CD4-positive, alpha-beta T cell (primary cell): ENCODE results near the gene ENOX2. TPM values are rescaled to one million over a fixed set of nuclear protein-coding genes. Genes with fewer than 3 reads are reported as not detected.

ENCODE experiments used
- ATAC-seq: fragments of 200-7000 bp; cut with Tn5 transposase; one replicate; pipeline ENCODE4 v1.10.0; 2022; ENCODE audit warnings: mild to moderate bottlenecking; ENCODE audit not compliant: poor library complexity
- CTCF ChIA-PET: fragments of 350-600 bp; sonication (Branson Sonifier 250); formaldehyde crosslinking; loops from one replicate; lab custom pipeline; 2021; ENCODE audit warnings: antibody characterized with exemption, inconsistent platforms; lab: Charles Lee
- POLR2A ChIA-PET: fragments of 350-600 bp; sonication (Branson Sonifier 250); formaldehyde crosslinking; loops from one replicate; lab custom pipeline; 2021; ENCODE audit warnings: antibody characterized with exemption, inconsistent platforms; lab: Charles Lee
- DNase-seq, 14 experiments: peaks; one replicate each; pipeline ENCODE4 v3.0.0-alpha.2; 2013 to 2020; ENCODE audit warnings: mixed read lengths in 2 of 14
- H3K27ac ChIP-seq, 2 donors: one replicate each; pipeline versions ENCODE4 v1.5.1 to v1.7.0; 2013; ENCODE audit warnings: low read length in 2 of 2, low read depth in 1 of 2, mild to moderate bottlenecking in 1 of 2
- H3K27me3 ChIP-seq, 2 experiments: 1 replicate in 1 of 2; 2 replicates in 1 of 2; pipeline versions ENCODE4 v1.6.1 to v1.7.0; 2013; ENCODE audit warnings: low read length in 2 of 2, control low read depth in 1 of 2, mild to moderate bottlenecking in 1 of 2, moderate library complexity in 1 of 2; ENCODE audit not compliant: insufficient read depth in 2 of 2, control insufficient read depth in 1 of 2
- H3K36me3 ChIP-seq: one replicate; pipeline ENCODE4 v1.6.1; 2013; ENCODE audit warnings: low read length, control low read depth; ENCODE audit not compliant: insufficient read depth
- H3K4me1 ChIP-seq: one replicate; pipeline ENCODE4 v1.6.1; 2013; ENCODE audit warnings: low read length, control low read depth; ENCODE audit not compliant: insufficient read depth
- H3K4me3 ChIP-seq: one replicate; pipeline ENCODE4 v1.5.1; 2013; ENCODE audit warnings: mild to moderate bottlenecking, low read length, moderate library complexity
- H3K9me3 ChIP-seq, 2 experiments: 1 replicate in 1 of 2; 2 replicates in 1 of 2; pipeline versions ENCODE4 v1.6.1 to v1.7.0; 2013; ENCODE audit warnings: low read length in 2 of 2, mild to moderate bottlenecking in 2 of 2, control low read depth in 1 of 2, moderate library complexity in 1 of 2; ENCODE audit not compliant: control insufficient read depth in 1 of 2, insufficient read depth in 1 of 2
- H3K27ac Mint-ChIP-seq: one replicate; pipeline ENCODE4 v1.8.0; 2020; ENCODE audit warnings: mixed read lengths
- H3K27me3 Mint-ChIP-seq: one replicate; pipeline ENCODE4 v1.8.0; 2021; ENCODE audit warnings: mixed read lengths
- H3K36me3 Mint-ChIP-seq: one replicate; pipeline ENCODE4 v1.8.0; 2021; ENCODE audit warnings: low read depth, mixed read lengths
- H3K4me1 Mint-ChIP-seq: one replicate; pipeline ENCODE4 v1.8.0; 2021; ENCODE audit warnings: low read depth, mixed read lengths
- H3K4me3 Mint-ChIP-seq: one replicate; pipeline ENCODE4 v1.8.0; 2020; ENCODE audit warnings: mild to moderate bottlenecking, mixed read lengths
- H3K9me3 Mint-ChIP-seq: one replicate; pipeline ENCODE4 v1.8.0; 2020; ENCODE audit warnings: mixed read lengths
- CTCF ChIP-seq: fragments of 200-600 bp; IDR thresholded peaks from one replicate; pipeline ENCODE4 v1.8.0; 2022; ENCODE audit warnings: antibody characterized with exemption, mild to moderate bottlenecking
- intact Hi-C, 2 experiments: fragments of 100-400 bp; cut with DNase I in 1 of 2; cut with micrococcal nuclease in 1 of 2; formaldehyde crosslinking; loops; one replicate each; pipeline versions ENCODE4 v1.15.1 to v1.9.0; 2023 to 2025; cut with DNase I, micrococcal nuclease
- total RNA-seq, 174 experiments: library from RNA in 2 of 174; stranded (reverse) in 2 of 174; gene quantifications; one replicate each; pipeline ENCODE4 v1.2.3 and lab custom pipeline; 2021 to 2026

Gene ENOX2
- total RNA-seq, 2 experiments from 2014 or later = 4.0 to 6.5 TPM

GRCh38 chrX:130718137-130718536 lies 184.9 kb downstream of the ENOX2 start:
- H3K4me1 Mint-ChIP-seq = no peaks in the 10 kb centered on the region
- H3K36me3 Mint-ChIP-seq = no peaks in the 10 kb centered on the region
- Histone ChIP-seq H3K36me3 (no peaks in the 10 kb centered on the region), H3K27ac (no peak overlapping the region), H3K9me3 (no peaks in the 10 kb centered on the region), H3K27me3 (no peaks in the 10 kb centered on the region), H3K4me1 (no peaks in the 10 kb centered on the region), H3K4me3 (no peak overlapping the region)
- DNase-seq (no peak), ATAC-seq (no peak)
- POLR2A ChIA-PET = no interaction called here
- CTCF ChIA-PET = no interaction called here
- H3K27me3 Mint-ChIP-seq = no peaks in the 10 kb centered on the region
- no peak overlapping the region for H3K4me3 Mint-ChIP-seq
- H3K9me3 Mint-ChIP-seq = no peaks in the 10 kb centered on the region
- intact Hi-C loops = no loop called here
- no peak for TF ChIP-seq CTCF
- no peak overlapping the region for H3K27ac Mint-ChIP-seq

- ATAC-seq = no peak
- H3K27me3 ChIP-seq = no peaks in the 10 kb centered on the region
Measured at GRCh38 chrX:130716781-130717413, 186.1 kb downstream of the ENOX2 start.

GRCh38 chrX:130716346-130716745 lies 186.7 kb downstream of the ENOX2 start:
- ATAC-seq (no peak), DNase-seq (no peak)
- no peak for TF ChIP-seq CTCF
- H3K27ac ChIP-seq = no peak overlapping the region
- Mint-ChIP-seq H3K27ac (no peak overlapping the region), H3K4me1 (no peaks in the 10 kb centered on the region), H3K4me3 (no peak overlapping the region), H3K36me3 (no peaks in the 10 kb centered on the region), H3K27me3 (no peaks in the 10 kb centered on the region), H3K9me3 (no peaks in the 10 kb centered on the region)
- H3K9me3 ChIP-seq = no peaks in the 10 kb centered on the region
- no peaks in the 10 kb centered on the region for H3K36me3 ChIP-seq
- ChIA-PET POLR2A (no interaction called here), CTCF (no interaction called here)
- H3K4me3 ChIP-seq = no peak overlapping the region
- H3K4me1 ChIP-seq = no peaks in the 10 kb centered on the region
- no peaks in the 10 kb centered on the region for H3K27me3 ChIP-seq
- intact Hi-C loops = no loop called here

More at GRCh38 chrX:130716781-130717413, 186.1 kb downstream of the ENOX2 start:
- Histone ChIP-seq H3K4me3 (no peak overlapping the region), H3K36me3 (no peaks in the 10 kb centered on the region), H3K9me3 (no peaks in the 10 kb centered on the region), H3K4me1 (no peaks in the 10 kb centered on the region), H3K27ac (no peak overlapping the region)
- Mint-ChIP-seq H3K4me3 (no peak overlapping the region), H3K9me3 (no peaks in the 10 kb centered on the region), H3K4me1 (no peaks in the 10 kb centered on the region), H3K27me3 (no peaks in the 10 kb centered on the region), H3K36me3 (no peaks in the 10 kb centered on the region), H3K27ac (no peak overlapping the region)
- TF ChIP-seq CTCF = no peak
- POLR2A ChIA-PET = no interaction called here
- DNase-seq = no peak
- CTCF ChIA-PET = no interaction called here
- intact Hi-C loops = no loop called here
